ENCODE measurements around the gene FOXO6.

The FOXO6 gene

GRCh38 chr1:41378999-41379737 is 17.9 kb downstream of the FOXO6 start:
- Histone ChIP-seq H3K27me3 (ENCODE audit: control insufficient read depth in 1 of 2, insufficient read depth in 2 of 2, low read length in 2 of 2) (no peaks in the 10 kb centered on the region), H3K4me1 (ENCODE audit: control insufficient read depth, insufficient read depth, low read length) (peaks cover 36% of the 10 kb centered on the region), H3K36me3 (ENCODE audit: control insufficient read depth in 2 of 2, insufficient read depth in 2 of 2, low read length in 2 of 2) (peaks cover 2 to 3% of the 10 kb centered on the region in 2 donors), H3K9me3 (ENCODE audit: control insufficient read depth in 2 of 2, low read length in 2 of 2) (no peaks in the 10 kb centered on the region), H3K4me3 (ENCODE audit: low read length in 2 of 2) (no peak overlapping the region), H3K27ac (ENCODE audit: low read length) (peak overlapping the region; percentile 92), H3K9ac (ENCODE audit: low read length in 2 of 2) (no peak overlapping the region)

- Histone ChIP-seq H3K4me1 (ENCODE audit: control insufficient read depth, insufficient read depth, low read length) (peaks cover 39% of the 10 kb centered on the region), H3K27ac (ENCODE audit: low read length) (peak overlapping the region; percentile 92), H3K36me3 (ENCODE audit: control insufficient read depth in 2 of 2, insufficient read depth in 2 of 2, low read length in 2 of 2) (peaks cover 2 to 3% of the 10 kb centered on the region in 2 donors)
Observed at GRCh38 chr1:41379738-41380130, 18.5 kb downstream of the FOXO6 start.

GRCh38 chr1:41380195-41380594 is 19.0 kb downstream of the FOXO6 start:
- Histone ChIP-seq H3K27ac (ENCODE audit: low read length) (peak overlapping the region; percentile 92), H3K27me3 (ENCODE audit: control insufficient read depth in 1 of 2, insufficient read depth in 2 of 2, low read length in 2 of 2) (no peaks in the 10 kb centered on the region), H3K9ac (ENCODE audit: low read length in 2 of 2) (peak overlapping the region in 1 of 2 donors; percentile 55)

More at GRCh38 chr1:41379738-41380130, 18.5 kb downstream of the FOXO6 start:
- H3K9ac ChIP-seq (ENCODE audit: low read length in 2 of 2) = no peak overlapping the region
- H3K9me3 ChIP-seq (ENCODE audit: control insufficient read depth in 2 of 2, low read length in 2 of 2) = no peaks in the 10 kb centered on the region
- no peaks in the 10 kb centered on the region for H3K27me3 ChIP-seq (ENCODE audit: control insufficient read depth in 1 of 2, insufficient read depth in 2 of 2, low read length in 2 of 2)
- no peak overlapping the region for H3K4me3 ChIP-seq (ENCODE audit: low read length in 2 of 2)

GRCh38 chr1:41380979-41381691 is 19.9 kb downstream of the FOXO6 start:
- Histone ChIP-seq H3K9ac (ENCODE audit: low read length in 2 of 2) (peak overlapping the region; percentile 74 to 80), H3K27ac (ENCODE audit: low read length) (peak overlapping the region; percentile 92), H3K9me3 (ENCODE audit: control insufficient read depth in 2 of 2, low read length in 2 of 2) (no peaks in the 10 kb centered on the region), H3K36me3 (ENCODE audit: control insufficient read depth in 2 of 2, insufficient read depth in 2 of 2, low read length in 2 of 2) (peaks cover 2 to 3% of the 10 kb centered on the region in 2 donors), H3K4me1 (ENCODE audit: control insufficient read depth, insufficient read depth, low read length) (peaks cover 46% of the 10 kb centered on the region), H3K27me3 (ENCODE audit: control insufficient read depth in 1 of 2, insufficient read depth in 2 of 2, low read length in 2 of 2) (no peaks in the 10 kb centered on the region), H3K4me3 (ENCODE audit: low read length in 2 of 2) (peak overlapping the region; percentile 69 to 80)

More at GRCh38 chr1:41380195-41380594, 19.0 kb downstream of the FOXO6 start:
- H3K4me3 ChIP-seq (ENCODE audit: low read length in 2 of 2) = peak overlapping the region in 1 of 2 donors; percentile 80
- H3K9me3 ChIP-seq (ENCODE audit: control insufficient read depth in 2 of 2, low read length in 2 of 2) = no peaks in the 10 kb centered on the region
- H3K36me3 ChIP-seq (ENCODE audit: control insufficient read depth in 2 of 2, insufficient read depth in 2 of 2, low read length in 2 of 2) = peaks cover 2 to 3% of the 10 kb centered on the region in 2 donors
- peaks cover 39% of the 10 kb centered on the region for H3K4me1 ChIP-seq (ENCODE audit: control insufficient read depth, insufficient read depth, low read length)

- H3K27me3 ChIP-seq (ENCODE audit: control insufficient read depth in 1 of 2, insufficient read depth in 2 of 2, low read length in 2 of 2) = no peaks in the 10 kb centered on the region
- peak overlapping the region; percentile 69 to 80 for H3K4me3 ChIP-seq (ENCODE audit: low read length in 2 of 2)
- peaks cover 2 to 3% of the 10 kb centered on the region in 2 donors for H3K36me3 ChIP-seq (ENCODE audit: control insufficient read depth in 2 of 2, insufficient read depth in 2 of 2, low read length in 2 of 2)
- peak overlapping the region; percentile 78 to 80 for H3K9ac ChIP-seq (ENCODE audit: low read length in 2 of 2)
- H3K4me1 ChIP-seq (ENCODE audit: control insufficient read depth, insufficient read depth, low read length) = peaks cover 48% of the 10 kb centered on the region
- H3K27ac ChIP-seq (ENCODE audit: low read length) = peak overlapping the region; percentile 92
- H3K9me3 ChIP-seq (ENCODE audit: control insufficient read depth in 2 of 2, low read length in 2 of 2) = no peaks in the 10 kb centered on the region
Observed at GRCh38 chr1:41381692-41382479, 20.7 kb downstream of the FOXO6 start.

GRCh38 chr1:41382480-41383090 is 21.4 kb downstream of the FOXO6 start:
- H3K27me3 ChIP-seq (ENCODE audit: control insufficient read depth in 1 of 2, insufficient read depth in 2 of 2, low read length in 2 of 2) = no peaks in the 10 kb centered on the region
- H3K9me3 ChIP-seq (ENCODE audit: control insufficient read depth in 2 of 2, low read length in 2 of 2) = no peaks in the 10 kb centered on the region
- peak overlapping the region; percentile 92 for H3K27ac ChIP-seq (ENCODE audit: low read length)
- H3K4me3 ChIP-seq (ENCODE audit: low read length in 2 of 2) = peak overlapping the region; percentile 48 to 80
- peak overlapping the region; percentile 72 to 78 for H3K9ac ChIP-seq (ENCODE audit: low read length in 2 of 2)
- H3K36me3 ChIP-seq (ENCODE audit: control insufficient read depth in 2 of 2, insufficient read depth in 2 of 2, low read length in 2 of 2) = peaks cover 2 to 3% of the 10 kb centered on the region in 2 donors
- peaks cover 50% of the 10 kb centered on the region for H3K4me1 ChIP-seq (ENCODE audit: control insufficient read depth, insufficient read depth, low read length)

- no peaks in the 10 kb centered on the region for H3K27me3 ChIP-seq (ENCODE audit: control insufficient read depth in 1 of 2, insufficient read depth in 2 of 2, low read length in 2 of 2)
- H3K36me3 ChIP-seq (ENCODE audit: control insufficient read depth in 2 of 2, insufficient read depth in 2 of 2, low read length in 2 of 2) = peaks cover 2 to 3% of the 10 kb centered on the region in 2 donors
- H3K4me3 ChIP-seq (ENCODE audit: low read length in 2 of 2) = peak overlapping the region; percentile 48 to 80
- peaks cover 55% of the 10 kb centered on the region for H3K4me1 ChIP-seq (ENCODE audit: control insufficient read depth, insufficient read depth, low read length)
- no peaks in the 10 kb centered on the region for H3K9me3 ChIP-seq (ENCODE audit: control insufficient read depth in 2 of 2, low read length in 2 of 2)
- peak overlapping the region; percentile 72 to 78 for H3K9ac ChIP-seq (ENCODE audit: low read length in 2 of 2)
- H3K27ac ChIP-seq (ENCODE audit: low read length) = peak overlapping the region; percentile 92
Observed at GRCh38 chr1:41383094-41383852, 22.0 kb downstream of the FOXO6 start.

GRCh38 chr1:41384579-41384978 is 23.3 kb downstream of the FOXO6 start:
- Histone ChIP-seq H3K27me3 (ENCODE audit: control insufficient read depth in 1 of 2, insufficient read depth in 2 of 2, low read length in 2 of 2) (no peaks in the 10 kb centered on the region), H3K36me3 (ENCODE audit: control insufficient read depth in 2 of 2, insufficient read depth in 2 of 2, low read length in 2 of 2) (no peaks in the 10 kb centered on the region), H3K9ac (ENCODE audit: low read length in 2 of 2) (no peak overlapping the region), H3K27ac (ENCODE audit: low read length) (no peak overlapping the region), H3K4me3 (ENCODE audit: low read length in 2 of 2) (no peak overlapping the region), H3K9me3 (ENCODE audit: control insufficient read depth in 2 of 2, low read length in 2 of 2) (no peaks in the 10 kb centered on the region), H3K4me1 (ENCODE audit: control insufficient read depth, insufficient read depth, low read length) (peaks cover 63% of the 10 kb centered on the region)

- H3K4me3 ChIP-seq (ENCODE audit: low read length in 2 of 2) = no peak overlapping the region
- no peaks in the 10 kb centered on the region for H3K36me3 ChIP-seq (ENCODE audit: control insufficient read depth in 2 of 2, insufficient read depth in 2 of 2, low read length in 2 of 2)
- H3K9ac ChIP-seq (ENCODE audit: low read length in 2 of 2) = no peak overlapping the region
- H3K27me3 ChIP-seq (ENCODE audit: control insufficient read depth in 1 of 2, insufficient read depth in 2 of 2, low read length in 2 of 2) = no peaks in the 10 kb centered on the region
- no peak overlapping the region for H3K27ac ChIP-seq (ENCODE audit: low read length)
- H3K9me3 ChIP-seq (ENCODE audit: control insufficient read depth in 2 of 2, low read length in 2 of 2) = no peaks in the 10 kb centered on the region
- H3K4me1 ChIP-seq (ENCODE audit: control insufficient read depth, insufficient read depth, low read length) = peaks cover 54% of the 10 kb centered on the region
Observed at GRCh38 chr1:41385398-41386195, 24.4 kb downstream of the FOXO6 start.

All from stomach smooth muscle (tissue), 2 donors.